Measurements from ENCODE around the gene CRLF3.
"Not testable (repeated sequence)": the region's sequence is repeated elsewhere in the genome, so short reads cannot be mapped to it uniquely, and the experiment has no call there.

CRLF3 gene

GRCh38 chr17:30824356-30825145 is at the start of gene CRLF3:
TSS of gene CRLF3 (minus strand) at chr17:30824692. CDS start at chr17:30824651, 41 bp downstream.
- DNase-seq (ENCODE audit: low read depth): peak; percentile 85

DNA sequence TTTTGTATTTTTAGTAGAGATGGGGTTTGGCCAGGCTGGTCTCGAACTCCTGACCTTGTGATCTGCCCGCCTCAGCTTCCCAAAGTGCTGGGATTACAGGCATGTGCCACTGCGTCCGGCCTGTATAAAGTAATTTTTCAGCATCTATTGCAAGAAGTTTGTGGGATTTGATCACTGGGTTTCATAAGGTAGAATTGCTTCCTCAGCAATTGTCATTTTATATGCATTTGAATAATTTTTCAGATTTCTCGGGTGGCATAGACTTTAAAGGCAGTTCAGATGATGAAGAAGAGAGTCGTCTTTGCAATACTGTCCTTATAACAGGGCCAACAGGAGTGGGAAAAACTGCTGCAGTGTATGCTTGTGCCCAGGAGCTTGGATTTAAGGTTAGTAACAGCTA is 44.5 kb upstream of the CRLF3 start:
- no peak for DNase-seq (ENCODE audit: low read depth)

DNA sequence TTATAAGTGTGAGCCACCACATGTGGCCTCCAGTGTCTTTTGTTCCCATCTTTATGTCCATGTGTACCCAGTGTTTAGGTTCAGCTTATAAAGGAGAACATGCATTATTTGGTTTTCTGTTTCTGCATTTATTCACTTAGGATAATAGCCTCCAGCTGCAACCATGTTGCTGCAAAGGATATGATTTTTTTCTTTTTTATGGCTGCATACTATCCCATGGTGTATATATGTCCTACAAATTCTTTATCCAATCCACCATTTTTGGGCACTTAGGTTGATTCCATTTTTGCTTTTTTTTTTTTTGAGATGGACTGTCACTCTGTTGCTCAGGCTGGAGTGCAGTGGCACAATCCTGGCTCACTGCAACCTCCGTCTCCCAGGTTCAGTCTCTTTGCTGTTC is 40.1 kb upstream of the CRLF3 start:
- no peak for DNase-seq (ENCODE audit: low read depth)

GRCh38 chr17:30858556-30859250 is 34.2 kb upstream of the CRLF3 start:
- peak; percentile 1 for DNase-seq (ENCODE audit: low read depth)

- DNase-seq (ENCODE audit: low read depth): no peak
Measured at GRCh38 chr17:30854146-30854545, 29.7 kb upstream of the CRLF3 start.

GRCh38 chr17:30848021-30848420 is 23.5 kb upstream of the CRLF3 start:
- DNase-seq (ENCODE audit: low read depth): no peak

- DNase-seq (ENCODE audit: low read depth): no peak
Measured at GRCh38 chr17:30840771-30841170, 16.3 kb upstream of the CRLF3 start.

GRCh38 chr17:30838202-30838807 is 13.8 kb upstream of the CRLF3 start:
- DNase-seq (ENCODE audit: low read depth): no peak

DNA sequence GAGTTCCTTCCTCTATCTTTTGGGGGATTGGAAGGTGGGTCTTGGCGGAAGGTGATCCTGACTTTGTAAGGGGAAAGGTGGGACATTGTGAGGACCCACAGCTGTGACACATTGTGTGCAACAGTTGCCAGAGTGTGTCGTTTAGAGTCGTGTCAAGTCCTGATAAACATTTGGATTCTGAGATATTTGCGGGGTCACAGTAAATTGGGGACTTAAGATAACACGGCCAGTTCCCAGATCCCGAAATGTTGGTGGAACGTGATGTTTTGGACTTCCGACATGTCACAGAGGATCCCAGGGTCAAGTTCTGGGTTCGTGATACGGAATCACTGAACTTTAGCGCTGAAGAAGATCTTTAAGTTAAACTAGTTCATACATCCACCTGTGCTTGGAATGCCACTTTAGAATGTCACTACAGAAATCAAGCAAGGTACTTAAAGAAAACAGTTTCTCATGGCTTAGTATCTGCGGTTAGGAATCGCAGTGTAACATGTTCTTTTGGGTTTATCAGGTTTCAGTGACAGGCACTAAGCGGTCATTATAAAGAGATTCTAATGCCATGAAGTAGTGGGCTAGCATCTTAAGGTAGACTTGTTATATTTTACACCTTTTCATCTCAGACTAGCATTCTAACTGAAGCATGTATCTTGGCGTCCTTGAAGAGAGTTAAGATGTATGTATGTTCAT is 8.1 kb upstream of the CRLF3 start:
- no peak for DNase-seq (ENCODE audit: low read depth)

DNA sequence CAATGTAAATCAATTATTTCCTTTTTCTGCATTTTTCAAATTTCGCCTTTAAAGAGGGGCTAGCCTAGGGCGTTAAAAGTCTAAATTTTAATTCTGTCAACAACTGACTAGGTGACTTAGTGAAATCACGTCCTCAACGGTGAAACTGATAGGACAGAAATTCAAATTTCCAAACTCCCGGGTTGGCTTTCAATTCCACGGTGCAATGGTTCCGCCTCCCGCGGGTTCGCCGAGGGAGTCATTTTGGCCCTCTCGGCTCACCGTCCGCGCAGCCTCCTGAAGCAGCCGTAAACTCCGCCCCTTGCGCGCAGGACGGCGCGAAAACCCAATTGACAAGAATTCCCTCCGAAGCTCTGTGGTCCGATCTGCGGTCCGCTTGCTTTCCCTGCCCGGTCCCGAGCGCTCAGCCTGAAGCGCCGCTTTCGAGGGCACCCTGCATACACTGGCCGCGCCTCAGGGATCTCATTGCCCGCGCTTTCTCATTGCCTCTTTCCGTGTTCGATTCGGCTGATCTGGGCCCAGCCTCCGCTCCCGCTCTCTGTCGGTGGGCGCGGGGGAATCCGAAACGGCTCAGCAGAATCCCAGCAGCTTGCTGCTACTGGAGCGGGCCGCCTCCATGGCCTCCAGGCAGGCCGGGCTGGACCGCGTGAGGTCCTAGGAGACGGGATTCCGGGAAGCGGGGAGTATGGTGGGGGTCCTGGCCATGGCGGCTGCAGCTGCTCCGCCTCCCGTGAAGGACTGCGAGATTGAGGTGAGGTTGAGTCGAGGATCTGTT is 7.4 kb upstream of the CRLF3 start, which contains the start of gene ATAD5:
ATAD5 (plus strand) TSS at position 304 of the 775 bp plus-strand sequence; CDS start at position 686, 382 bp downstream.
- peak; percentile 86 for DNase-seq (ENCODE audit: low read depth)

DNA sequence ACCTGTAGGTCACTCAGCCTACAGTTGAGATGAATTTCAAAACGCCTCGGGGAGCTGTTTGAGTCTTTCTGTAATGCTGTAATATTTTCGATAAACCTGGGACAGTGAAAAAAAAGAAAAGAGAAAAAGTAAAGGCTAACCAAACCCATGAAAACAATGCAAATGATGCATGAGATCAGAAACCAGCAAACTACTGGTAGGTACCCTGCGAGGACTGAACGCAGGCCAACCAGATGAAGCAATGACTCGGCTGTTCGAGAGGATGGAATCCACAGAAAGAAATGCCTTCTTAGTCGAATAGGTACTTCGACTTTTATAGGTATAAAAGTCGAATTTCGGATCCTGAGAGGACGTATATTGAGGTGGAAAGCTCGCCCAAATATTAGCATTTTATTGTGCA is 6.8 kb upstream of the CRLF3 start:
- no peak for DNase-seq (ENCODE audit: low read depth)

- no peak for DNase-seq (ENCODE audit: low read depth)
Measured at GRCh38 chr17:30829022-30829421, 4.5 kb upstream of the CRLF3 start.

- DNase-seq (ENCODE audit: low read depth): no peak
Measured at GRCh38 chr17:30827082-30827481, 2.6 kb upstream of the CRLF3 start.

- DNase-seq (ENCODE audit: low read depth): no peak
Measured at GRCh38 chr17:30824002-30824355, 513 bp downstream of the CRLF3 start.

GRCh38 chr17:30823421-30823820 is 1.1 kb downstream of the CRLF3 start:
- no peak for DNase-seq (ENCODE audit: low read depth)

DNA sequence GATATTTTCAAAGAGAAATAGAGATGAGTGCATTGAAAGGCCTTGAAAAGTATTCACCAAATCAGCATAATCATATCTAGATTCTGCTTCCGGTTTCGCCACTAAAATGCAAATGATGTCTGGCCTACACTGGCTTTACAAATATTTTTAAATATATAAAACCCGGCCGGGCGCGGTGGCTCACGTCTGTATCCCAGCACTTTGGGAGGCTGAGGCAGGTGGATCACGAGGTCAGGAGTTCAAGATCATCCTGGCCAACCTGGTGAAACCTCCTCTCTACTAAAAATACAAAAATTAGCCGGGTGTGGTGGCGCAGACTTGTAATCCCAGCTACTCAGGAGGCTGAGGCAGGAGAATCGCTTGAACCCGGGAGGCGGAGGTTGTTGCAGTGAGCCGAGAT is 1.6 kb downstream of the CRLF3 start:
- DNase-seq (ENCODE audit: low read depth): not testable (repeated sequence)

- no peak for DNase-seq (ENCODE audit: low read depth)
Measured at GRCh38 chr17:30821871-30822723, 2.4 kb downstream of the CRLF3 start.

DNA sequence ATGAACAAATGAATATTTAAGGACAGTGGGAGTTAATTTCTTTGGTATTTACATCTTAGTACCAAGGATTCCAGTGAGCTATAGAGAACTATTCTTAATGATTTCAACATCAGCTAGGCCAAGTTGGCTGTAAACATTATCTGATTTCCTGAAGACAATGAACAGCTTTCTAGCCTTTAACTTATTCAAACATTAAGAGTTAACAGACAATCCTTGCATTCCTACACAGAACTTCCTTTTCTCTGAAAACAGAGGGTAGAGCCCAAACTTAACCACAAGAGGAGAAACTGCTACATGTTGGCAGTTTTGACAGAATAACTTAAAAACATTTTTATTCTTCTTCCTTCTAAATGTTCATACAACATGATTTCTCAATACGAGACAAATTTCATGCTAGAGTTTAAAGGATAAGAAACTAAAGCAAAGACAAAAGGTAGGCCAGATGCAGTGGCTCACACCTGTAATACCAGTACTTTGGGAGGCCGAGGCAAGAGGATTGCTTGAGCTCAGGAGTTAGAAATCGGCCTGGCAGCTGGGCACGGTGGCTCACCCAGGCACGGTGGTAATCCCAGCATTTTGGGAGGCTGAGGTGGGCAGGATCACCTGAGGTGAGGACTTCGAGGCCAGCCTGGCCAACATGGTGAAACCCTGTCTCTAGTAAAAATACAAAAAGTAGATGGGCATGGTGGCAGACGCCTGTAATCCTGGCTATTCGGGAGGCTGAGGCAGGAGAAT is 4.4 kb downstream of the CRLF3 start:
- DNase-seq (ENCODE audit: low read depth): no peak

- DNase-seq (ENCODE audit: low read depth): no peak
Measured at GRCh38 chr17:30816165-30816564, 8.3 kb downstream of the CRLF3 start.

DNA sequence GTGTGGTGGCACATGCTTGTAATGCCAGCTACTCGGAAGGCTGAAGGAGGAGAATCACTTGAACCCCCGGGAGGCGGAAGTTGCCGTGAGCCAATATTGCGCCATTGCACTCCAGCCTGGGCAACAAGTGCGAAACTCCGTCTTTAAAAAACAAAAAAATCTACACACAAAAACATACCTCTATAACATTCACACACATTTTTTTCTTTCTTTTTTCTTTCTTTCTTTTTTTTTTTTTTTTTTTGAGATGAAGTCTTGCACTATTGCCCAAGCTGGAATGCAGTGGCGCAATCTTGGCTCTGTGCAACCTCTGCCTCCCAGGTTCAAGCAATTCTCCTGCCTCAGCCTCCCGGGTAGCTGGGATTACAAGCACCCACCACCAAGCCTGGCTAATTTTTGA is 9.6 kb downstream of the CRLF3 start:
- DNase-seq (ENCODE audit: low read depth): not testable (repeated sequence)

Data from stromal cell of bone marrow (primary cell).